ENCODE measurements around the gene TENT4B.
"Not testable (repeated sequence)": the region's sequence is repeated elsewhere in the genome, so short reads cannot be mapped to it uniquely, and the experiment has no call there.

TENT4B gene

DNA sequence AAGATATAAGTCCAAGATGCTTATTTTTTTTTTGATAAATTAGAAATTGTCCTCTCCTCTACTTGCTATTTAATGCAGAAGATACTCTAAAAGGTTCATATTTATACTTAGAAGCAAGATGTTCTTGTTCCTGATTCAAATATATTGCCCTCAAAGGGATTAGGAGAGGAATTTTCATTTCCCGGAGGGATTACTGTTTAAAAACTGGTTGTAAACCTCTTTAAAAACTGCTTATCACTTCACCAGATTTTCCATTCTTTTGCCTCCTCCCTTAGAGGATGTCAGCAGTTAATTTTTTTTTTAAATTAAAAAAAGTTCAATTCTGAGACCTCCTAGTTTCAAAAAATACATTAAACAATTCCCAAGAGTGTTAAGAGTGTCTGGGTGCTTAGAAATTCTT is 2.8 kb downstream of the TENT4B start:
- DNase-seq = no peak

GRCh38 chr16:50156590-50156989 is 3.5 kb downstream of the TENT4B start:
- no peak for DNase-seq

DNA sequence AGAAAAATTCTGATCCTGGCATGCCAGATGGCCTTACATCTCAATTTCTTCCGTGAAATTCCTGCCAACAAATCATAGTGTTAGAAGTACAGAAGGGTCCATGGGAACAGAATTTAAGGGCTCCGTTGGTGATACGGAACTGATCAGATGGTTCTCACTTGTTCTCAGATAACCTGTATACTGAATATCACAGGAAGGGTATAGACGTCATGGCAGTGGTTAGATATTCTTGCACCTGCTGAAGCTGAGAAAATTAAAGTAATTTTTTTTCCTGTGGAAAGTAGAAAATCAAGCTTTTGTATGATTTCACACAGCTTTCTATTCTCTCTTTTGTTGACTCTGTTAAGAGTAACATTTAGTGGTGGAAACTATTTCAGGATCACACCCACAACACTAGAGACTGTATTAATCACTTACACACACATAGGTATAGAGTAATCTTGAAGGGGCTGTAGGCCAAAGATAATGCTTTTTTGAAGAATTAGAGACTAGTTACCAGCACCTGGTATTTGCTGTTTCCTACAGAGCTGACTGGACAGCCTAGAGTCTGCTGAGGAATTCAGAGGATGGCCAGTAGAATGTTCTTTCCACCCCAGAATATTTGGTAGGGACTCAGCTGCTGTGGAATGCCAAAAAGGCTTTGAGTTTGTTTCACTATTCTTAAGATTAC is 7.5 kb downstream of the TENT4B start:
- no peak for DNase-seq

- no peak for DNase-seq
Observed at GRCh38 chr16:50161950-50162349, 8.8 kb downstream of the TENT4B start.

- no peak for DNase-seq
Observed at GRCh38 chr16:50165473-50165872, 12.4 kb downstream of the TENT4B start.

- DNase-seq = no peak
Observed at GRCh38 chr16:50166511-50167500, 13.7 kb downstream of the TENT4B start.

DNA sequence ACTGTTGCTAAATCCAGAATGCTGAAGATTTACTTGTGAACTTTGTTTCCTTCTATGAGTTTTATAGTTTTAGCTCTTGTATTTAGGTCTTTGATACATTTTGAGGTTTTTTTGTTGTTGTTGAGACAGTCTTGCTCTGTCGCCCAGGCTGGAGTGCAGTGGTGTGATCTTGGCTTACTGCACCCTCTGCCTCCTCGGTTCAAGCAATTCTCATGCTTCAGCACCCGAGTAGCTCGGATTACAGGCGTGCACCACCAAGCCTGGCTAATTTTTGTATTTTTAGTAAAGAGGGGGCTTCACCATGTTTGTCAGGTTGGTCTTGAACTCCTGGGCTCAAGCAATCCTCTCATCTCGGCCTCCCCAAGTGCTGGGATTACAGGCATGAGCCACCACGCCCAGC is 14.4 kb downstream of the TENT4B start:
- no peak for DNase-seq

GRCh38 chr16:50169555-50170096 is 16.5 kb downstream of the TENT4B start:
- no peak for DNase-seq

GRCh38 chr16:50171773-50172172 is 18.7 kb downstream of the TENT4B start:
- not testable (repeated sequence) for DNase-seq

- no peak for DNase-seq
Observed at GRCh38 chr16:50172195-50172922, 19.3 kb downstream of the TENT4B start.

DNA sequence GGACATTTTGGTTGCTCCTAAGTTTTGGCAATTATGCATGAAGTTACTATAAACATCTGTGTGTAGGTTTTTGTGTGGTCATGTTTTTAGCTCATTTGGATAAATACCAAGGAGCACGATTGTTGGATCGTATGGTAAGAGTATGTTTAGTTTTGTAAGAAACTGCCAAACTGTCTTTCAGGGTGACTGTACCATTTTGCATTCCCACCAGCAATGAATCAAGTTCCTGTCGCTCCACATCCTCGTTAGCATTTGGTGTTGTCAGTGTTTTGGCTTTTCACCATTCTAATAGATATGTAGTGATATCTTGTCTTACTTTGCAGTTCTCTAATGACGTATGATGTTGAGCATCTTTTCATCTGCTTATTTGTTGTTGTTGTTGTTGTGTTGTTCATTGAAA is 20.2 kb downstream of the TENT4B start:
- DNase-seq = no peak

GRCh38 chr16:50178491-50178941 is 25.4 kb downstream of the TENT4B start:
- DNase-seq = no peak

- no peak for DNase-seq
Observed at GRCh38 chr16:50182441-50182840, 29.3 kb downstream of the TENT4B start.

- DNase-seq = no peak
Observed at GRCh38 chr16:50183316-50183715, 30.2 kb downstream of the TENT4B start.

DNA sequence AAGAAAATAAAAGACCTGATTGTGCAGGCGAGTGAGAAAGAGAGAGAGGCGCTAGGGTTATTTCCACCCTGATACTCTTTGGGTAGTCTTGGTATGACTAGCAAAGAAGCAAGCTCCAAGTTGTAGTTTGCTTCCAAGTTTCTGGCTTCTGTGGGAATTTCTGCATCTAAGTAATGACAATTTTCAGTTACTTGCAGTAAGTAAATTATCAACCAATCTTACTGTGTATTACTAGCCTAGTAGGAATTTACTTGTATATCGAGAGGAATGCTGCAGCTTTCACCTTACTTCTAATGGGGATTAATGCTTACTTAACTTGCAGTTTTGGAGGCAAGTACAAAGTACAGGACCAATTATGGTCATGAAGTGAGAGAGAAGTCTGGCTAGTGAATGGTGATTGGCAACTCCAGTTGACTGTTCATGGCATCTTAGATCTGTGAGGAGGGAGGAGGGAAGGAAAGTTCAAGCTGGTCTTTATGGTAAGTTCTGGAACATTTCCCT is 31.9 kb downstream of the TENT4B start:
- no peak for DNase-seq

GRCh38 chr16:50188619-50189136 is 35.6 kb downstream of the TENT4B start:
- DNase-seq = no peak

- DNase-seq = no peak
Observed at GRCh38 chr16:50190292-50190691, 37.2 kb downstream of the TENT4B start.

GRCh38 chr16:50192386-50193050 is 39.4 kb downstream of the TENT4B start:
- no peak for DNase-seq

- DNase-seq = no peak
Observed at GRCh38 chr16:50193594-50193993, 40.5 kb downstream of the TENT4B start.

DNA sequence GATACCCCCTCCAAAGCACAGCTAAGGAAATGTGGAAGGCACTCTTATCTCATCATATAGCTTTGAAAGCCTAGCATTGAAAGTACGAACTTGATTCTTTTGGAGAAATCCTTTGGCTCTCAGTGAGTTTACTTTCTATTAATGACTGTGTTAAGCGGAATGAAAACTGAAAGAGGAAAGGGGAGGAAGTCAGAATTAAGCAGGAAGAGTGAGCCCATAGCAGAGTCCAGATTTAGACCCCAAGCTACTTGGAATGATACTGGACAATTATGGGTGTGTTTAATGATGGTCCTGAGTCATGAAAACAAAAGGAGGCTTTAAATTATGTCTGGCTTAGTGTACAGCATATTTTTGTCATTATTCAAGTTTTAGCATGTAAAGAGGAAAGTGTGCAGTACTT is 42.2 kb downstream of the TENT4B start:
- no peak for DNase-seq

- DNase-seq = no peak
Observed at GRCh38 chr16:50195756-50196155, 42.6 kb downstream of the TENT4B start.

- no peak for DNase-seq
Observed at GRCh38 chr16:50197582-50197981, 44.5 kb downstream of the TENT4B start.

Data from activated CD4-positive, alpha-beta T cell treated with anti-CD3 and anti-CD28 coated beads for 1 hour (primary cell).